Neuronal stem cell (in vitro differentiated cells): ENCODE data around the gene SCIN.
"Not testable (repeated sequence)": the region's sequence is repeated elsewhere in the genome, so short reads cannot be mapped to it uniquely, and the experiment has no call there.

Experiments used
- DNase-seq: peaks from one replicate; pipeline ENCODE4 v3.0.0-alpha.2; 2013; ENCODE audit warnings: low spot score
- H2AFZ ChIP-seq: one replicate; pipeline ENCODE4 v1.6.1; 2013; ENCODE audit warnings: mild to moderate bottlenecking, low read length, inconsistent platforms
- H2AK5ac ChIP-seq: 2 replicates; pipeline ENCODE4 v1.6.1; 2013; ENCODE audit warnings: low read depth, mild to moderate bottlenecking, inconsistent platforms, low read length, moderate library complexity, mixed read lengths
- H2BK120ac ChIP-seq: 2 replicates; pipeline ENCODE4 v1.6.1; 2013; ENCODE audit warnings: low read depth, mild to moderate bottlenecking, inconsistent platforms, low read length, moderate library complexity, mixed read lengths
- H2BK12ac ChIP-seq: one replicate; pipeline ENCODE4 v1.6.1; 2013; ENCODE audit warnings: low read length, inconsistent platforms
- H2BK15ac ChIP-seq: 2 replicates; pipeline ENCODE4 v1.6.1; 2013; ENCODE audit warnings: mild to moderate bottlenecking, low read length, inconsistent platforms, mixed read lengths
- H2BK5ac ChIP-seq: one replicate; pipeline ENCODE4 v1.6.1; 2013; ENCODE audit warnings: inconsistent platforms, mild to moderate bottlenecking, low read length, moderate library complexity
- H3K14ac ChIP-seq: one replicate; pipeline ENCODE4 v1.6.1; 2013; ENCODE audit warnings: low read length, inconsistent platforms
- H3K18ac ChIP-seq: 2 replicates; pipeline ENCODE4 v1.6.1; 2013; ENCODE audit warnings: low read length, inconsistent platforms
- H3K23ac ChIP-seq: 2 replicates; pipeline ENCODE4 v1.6.1; 2013; ENCODE audit warnings: low read depth, mild to moderate bottlenecking, mixed read lengths, low read length, inconsistent platforms; ENCODE audit not compliant: poor library complexity
- H3K27ac ChIP-seq: replicated peaks from 3 replicates; pipeline ENCODE4 v1.5.1; 2013; ENCODE audit warnings: low read length, inconsistent platforms
- H3K27me3 ChIP-seq, 3 experiments: 2 replicates each; pipeline ENCODE4 v1.6.1; 2013; ENCODE audit warnings: low read length in 3 of 3, mild to moderate bottlenecking in 2 of 3, inconsistent platforms in 1 of 3, low read depth in 1 of 3, mixed read lengths in 1 of 3, moderate library complexity in 1 of 3; ENCODE audit not compliant: control insufficient read depth in 3 of 3, insufficient read depth in 3 of 3
- H3K36me3 ChIP-seq, 2 donors: replicated peaks in 1 of 2; 2 replicates each; pipeline ENCODE4 v1.6.1; 2013; ENCODE audit warnings: low read length in 2 of 2; ENCODE audit not compliant: control insufficient read depth in 2 of 2, insufficient read depth in 2 of 2
- H3K4ac ChIP-seq: 2 replicates; pipeline ENCODE4 v1.6.1; 2013; ENCODE audit warnings: inconsistent platforms, mild to moderate bottlenecking, low read length, moderate library complexity
- H3K4me1 ChIP-seq, 2 donors: 1 replicate in 1 of 2; 2 replicates in 1 of 2; pipeline ENCODE4 v1.6.1; 2013; ENCODE audit warnings: low read length in 2 of 2, low read depth in 1 of 2; ENCODE audit not compliant: control insufficient read depth in 2 of 2, insufficient read depth in 1 of 2
- H3K4me2 ChIP-seq: one replicate; pipeline ENCODE4 v1.6.1; 2013; ENCODE audit warnings: mild to moderate bottlenecking, low read length, inconsistent platforms; ENCODE audit not compliant: insufficient read depth, poor library complexity, severe bottlenecking
- H3K4me3 ChIP-seq, 2 donors: 2 replicates each; pipeline ENCODE4 v1.5.1; 2013; ENCODE audit warnings: low read length in 2 of 2, mild to moderate bottlenecking in 2 of 2, inconsistent platforms in 1 of 2, moderate library complexity in 1 of 2
- H3K79me1 ChIP-seq: one replicate; pipeline ENCODE4 v1.6.1; 2013; ENCODE audit warnings: low read depth, mild to moderate bottlenecking, inconsistent platforms, low read length, moderate library complexity
- H3K9ac ChIP-seq: one replicate; pipeline ENCODE4 v1.6.1; 2013; ENCODE audit warnings: mild to moderate bottlenecking, low read depth, low read length, inconsistent platforms; ENCODE audit not compliant: poor library complexity
- H3K9me3 ChIP-seq, 2 donors: replicated peaks in 1 of 2; 2 replicates each; pipeline versions ENCODE3 to v1.6.1; 2013; ENCODE audit warnings: low read length in 2 of 2, mild to moderate bottlenecking in 2 of 2, inconsistent platforms in 1 of 2, low read depth in 1 of 2, mixed read lengths in 1 of 2, moderate library complexity in 1 of 2; ENCODE audit not compliant: control insufficient read depth in 2 of 2, insufficient read depth in 1 of 2
- H4K8ac ChIP-seq: one replicate; pipeline ENCODE4 v1.6.1; 2013; ENCODE audit warnings: low read depth, mild to moderate bottlenecking, inconsistent platforms, low read length, moderate library complexity
- H4K91ac ChIP-seq: one replicate; pipeline ENCODE4 v1.6.1; 2013; ENCODE audit warnings: low read length, low read depth, mild to moderate bottlenecking, inconsistent platforms; ENCODE audit not compliant: poor library complexity
- WGBS, 2 donors: extraction: QIAGEN DNeasy Blood & Tissue Kit; methylation state at CpG; one replicate each; pipeline ENCODE4 v1.1.7; 2013; ENCODE audit warnings: missing lambda C conversion rate in 2 of 2, mixed read lengths in 1 of 2; ENCODE audit not compliant: insufficient read length in 2 of 2, insufficient replicate concordance in 1 of 2; ENCODE audit errors: extremely low coverage in 2 of 2; 5-methylcytosine and 5-hydroxymethylcytosine counted together

SCIN gene

GRCh38 chr7:12688485-12689170, 118.1 kb downstream of the SCIN start:
- H3K79me1 ChIP-seq, H2BK15ac ChIP-seq, H2AK5ac ChIP-seq, H4K8ac ChIP-seq, H2BK5ac ChIP-seq, H3K18ac ChIP-seq, H3K23ac ChIP-seq, H3K4me1 ChIP-seq, DNase-seq, H3K4ac ChIP-seq, H3K14ac ChIP-seq, H2BK12ac ChIP-seq, H3K27ac ChIP-seq, H4K91ac ChIP-seq, H3K27me3 ChIP-seq, H2AFZ ChIP-seq, H2BK120ac ChIP-seq, H3K9me3 ChIP-seq, H3K9ac ChIP-seq: not testable (repeated sequence)
- Histone ChIP-seq H3K36me3 (peaks cover 0 to 50% of the 10 kb centered on the region in 2 donors), H3K4me3 (peak overlapping the region in 1 of 2 donors; percentile 68), H3K4me2 (peak overlapping the region; percentile 11)
- WGBS, 2 donors: no CpG with 5 or more reads among the region's 3 CpGs

- H3K4me2 ChIP-seq: no peak overlapping the region
- no peak overlapping the region for H2AK5ac ChIP-seq
- H3K9ac ChIP-seq: no peak overlapping the region
- H2BK5ac ChIP-seq: no peak overlapping the region
- peaks cover 0 to 4% of the 10 kb centered on the region in 2 donors for H3K4me1 ChIP-seq
- H2BK12ac ChIP-seq: no peak overlapping the region
- H3K79me1 ChIP-seq: no peaks in the 10 kb centered on the region
- peaks cover 0 to 7% of the 10 kb centered on the region in 2 donors for H3K9me3 ChIP-seq
- H3K4ac ChIP-seq: no peak overlapping the region
- H2BK120ac ChIP-seq: no peak overlapping the region
- H2AFZ ChIP-seq: no peak overlapping the region
- no peaks in the 10 kb centered on the region for H3K27me3 ChIP-seq
- H3K27ac ChIP-seq: no peak overlapping the region
- H2BK15ac ChIP-seq: no peak overlapping the region
- H3K14ac ChIP-seq: no peak overlapping the region
- no peak for DNase-seq
- H3K23ac ChIP-seq: no peak overlapping the region
- H4K91ac ChIP-seq: no peak overlapping the region
- peak overlapping the region in 1 of 2 donors; percentile 68 for H3K4me3 ChIP-seq
- no peak overlapping the region for H4K8ac ChIP-seq
- H3K36me3 ChIP-seq: peaks cover 0 to 50% of the 10 kb centered on the region in 2 donors
- no CpG with 5 or more reads among the region's 2 CpGs for WGBS, 2 donors
- H3K18ac ChIP-seq: no peak overlapping the region
These were observed 118.9 kb downstream of the SCIN start for GRCh38 chr7:12689451-12689850.

- WGBS, 2 donors: no CpG with 5 or more reads among the region's 1 CpG
These were observed 119.7 kb downstream of the SCIN start for GRCh38 chr7:12690041-12690878.

GRCh38 chr7:12691388-12691787, 120.9 kb downstream of the SCIN start:
- H3K9ac ChIP-seq, H3K4me2 ChIP-seq, H3K4ac ChIP-seq, H2BK120ac ChIP-seq, H3K27me3 ChIP-seq, H3K23ac ChIP-seq, H4K8ac ChIP-seq, H3K14ac ChIP-seq, H2BK15ac ChIP-seq, H4K91ac ChIP-seq, H3K4me1 ChIP-seq, DNase-seq, H2BK12ac ChIP-seq, H3K18ac ChIP-seq, H3K79me1 ChIP-seq, H2BK5ac ChIP-seq, H2AK5ac ChIP-seq, H2AFZ ChIP-seq, H3K9me3 ChIP-seq, H3K27ac ChIP-seq: not testable (repeated sequence)
- H3K36me3 ChIP-seq: peaks cover 0 to 53% of the 10 kb centered on the region in 2 donors
- no CpG with 5 or more reads among the region's 3 CpGs for WGBS, 2 donors
- peak overlapping the region in 1 of 2 donors; percentile 21 for H3K4me3 ChIP-seq

More at GRCh38 chr7:12690041-12690878, 119.7 kb downstream of the SCIN start:
- Histone ChIP-seq H3K4me2 (no peak overlapping the region), H3K4ac (no peak overlapping the region), H3K36me3 (peaks cover 0 to 53% of the 10 kb centered on the region in 2 donors), H3K14ac (no peak overlapping the region), H3K79me1 (no peaks in the 10 kb centered on the region), H3K23ac (no peak overlapping the region), H3K18ac (no peak overlapping the region), H2BK12ac (no peak overlapping the region), H4K8ac (no peak overlapping the region), H2BK15ac (no peak overlapping the region), H3K4me3 (peak overlapping the region in 1 of 2 donors; percentile 68), H2AFZ (no peak overlapping the region), H3K27ac (no peak overlapping the region), H3K9me3 (peaks cover 0 to 7% of the 10 kb centered on the region in 2 donors), H3K27me3 (no peaks in the 10 kb centered on the region), H3K9ac (no peak overlapping the region), H3K4me1 (peaks cover 0 to 4% of the 10 kb centered on the region in 2 donors), H2AK5ac (no peak overlapping the region), H4K91ac (no peak overlapping the region), H2BK5ac (no peak overlapping the region), H2BK120ac (no peak overlapping the region)
- no peak for DNase-seq
